ENCODE data around the gene NHERF2.
"Not testable (repeated sequence)": the region's sequence is repeated elsewhere in the genome, so short reads cannot be mapped to it uniquely, and the experiment has no call there.

Gene NHERF2

GRCh38 chr16:2028620-2029220, 2.0 kb downstream of the NHERF2 start:
- no peak for DNase-seq

DNA sequence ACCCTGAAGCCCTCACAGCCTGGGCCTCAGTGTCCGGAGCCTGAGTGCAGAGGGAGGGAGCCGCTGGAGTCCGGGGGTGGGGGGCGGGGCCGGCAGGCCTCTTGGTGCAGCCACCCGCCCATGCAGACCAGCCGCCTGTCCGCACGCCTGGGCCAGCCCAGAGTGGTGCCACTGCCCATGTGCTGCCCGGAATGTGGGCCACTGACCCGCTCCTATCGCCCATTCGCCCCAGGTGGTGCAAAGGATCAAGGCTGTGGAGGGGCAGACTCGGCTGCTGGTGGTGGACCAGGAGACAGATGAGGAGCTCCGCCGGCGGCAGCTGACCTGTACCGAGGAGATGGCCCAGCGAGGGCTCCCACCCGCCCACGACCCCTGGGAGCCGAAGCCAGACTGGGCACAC, 2.6 kb downstream of the NHERF2 start:
- DNase-seq = no peak

- DNase-seq = no peak
Measured at GRCh38 chr16:2030036-2030435, 3.3 kb downstream of the NHERF2 start.

DNA sequence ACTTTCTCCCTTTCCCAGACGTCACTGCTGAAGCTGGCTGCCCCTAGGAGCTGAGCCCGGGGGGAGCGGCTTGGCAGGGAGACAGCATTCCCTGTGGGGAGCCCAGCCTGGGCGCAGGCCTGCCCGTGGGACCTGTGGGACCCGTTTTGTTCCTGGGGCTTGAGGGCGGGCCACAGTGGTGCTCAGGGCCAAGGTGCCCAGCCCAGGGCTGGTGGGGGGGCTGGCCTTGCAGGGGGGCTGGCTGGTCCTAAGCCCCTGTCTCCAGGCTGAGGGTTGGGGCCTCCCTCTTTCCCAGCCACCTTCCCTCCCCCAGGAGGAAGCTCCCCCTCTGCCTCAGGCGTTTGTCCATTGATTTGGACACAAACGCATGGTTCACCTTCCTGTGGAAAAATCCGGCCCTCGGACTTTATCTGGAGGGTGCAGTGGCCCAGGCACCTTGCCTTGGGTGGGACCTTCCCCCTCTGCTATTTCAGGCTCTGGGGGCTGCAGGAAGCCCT, 4.4 kb downstream of the NHERF2 start:
- DNase-seq = no peak

- no peak for DNase-seq
Measured at GRCh38 chr16:2032285-2033056, 5.8 kb downstream of the NHERF2 start.

- DNase-seq = no peak
Measured at GRCh38 chr16:2033057-2033908, 6.6 kb downstream of the NHERF2 start.

- DNase-seq = not testable (repeated sequence)
Measured at GRCh38 chr16:2033909-2034695, 7.4 kb downstream of the NHERF2 start.

- DNase-seq = no peak
Measured at GRCh38 chr16:2034696-2035430, 8.2 kb downstream of the NHERF2 start.

GRCh38 chr16:2035431-2036199, 8.9 kb downstream of the NHERF2 start:
- DNase-seq = no peak

DNA sequence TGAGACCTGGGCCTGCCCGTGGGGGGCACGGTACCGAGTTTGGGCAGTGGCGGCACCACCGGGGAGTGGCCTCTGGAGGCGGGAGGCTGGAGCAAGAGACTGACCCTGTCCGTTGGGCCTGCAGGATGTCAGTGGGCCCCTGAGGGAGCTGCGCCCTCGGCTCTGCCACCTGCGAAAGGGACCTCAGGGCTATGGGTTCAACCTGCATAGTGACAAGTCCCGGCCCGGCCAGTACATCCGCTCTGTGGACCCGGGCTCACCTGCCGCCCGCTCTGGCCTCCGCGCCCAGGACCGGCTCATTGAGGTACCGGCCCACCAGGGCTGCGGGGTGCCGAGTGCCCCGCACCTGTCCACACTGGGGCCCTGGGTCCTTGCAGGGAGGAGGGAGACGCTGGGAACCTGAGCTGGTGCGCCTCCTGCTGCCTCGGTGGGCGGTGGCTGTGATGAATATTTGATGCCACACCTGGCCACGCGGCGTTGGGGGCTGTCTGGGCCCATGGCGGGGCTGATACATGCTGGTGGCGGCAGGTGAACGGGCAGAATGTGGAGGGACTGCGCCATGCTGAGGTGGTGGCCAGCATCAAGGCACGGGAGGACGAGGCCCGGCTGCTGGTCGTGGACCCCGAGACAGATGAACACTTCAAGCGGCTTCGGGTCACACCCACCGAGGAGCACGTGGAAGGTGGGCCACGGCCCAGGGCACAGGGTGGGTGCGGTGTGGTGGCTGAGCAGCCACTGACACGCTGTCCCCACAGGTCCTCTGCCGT, 9.7 kb downstream of the NHERF2 start:
- no peak for DNase-seq

GRCh38 chr16:2037115-2037514, 10.4 kb downstream of the NHERF2 start:
- DNase-seq = no peak

GRCh38 chr16:2037647-2038381, 11.1 kb downstream of the NHERF2 start:
- no peak for DNase-seq

GRCh38 chr16:2038382-2039231, 11.9 kb downstream of the NHERF2 start:
- no peak for DNase-seq

DNA sequence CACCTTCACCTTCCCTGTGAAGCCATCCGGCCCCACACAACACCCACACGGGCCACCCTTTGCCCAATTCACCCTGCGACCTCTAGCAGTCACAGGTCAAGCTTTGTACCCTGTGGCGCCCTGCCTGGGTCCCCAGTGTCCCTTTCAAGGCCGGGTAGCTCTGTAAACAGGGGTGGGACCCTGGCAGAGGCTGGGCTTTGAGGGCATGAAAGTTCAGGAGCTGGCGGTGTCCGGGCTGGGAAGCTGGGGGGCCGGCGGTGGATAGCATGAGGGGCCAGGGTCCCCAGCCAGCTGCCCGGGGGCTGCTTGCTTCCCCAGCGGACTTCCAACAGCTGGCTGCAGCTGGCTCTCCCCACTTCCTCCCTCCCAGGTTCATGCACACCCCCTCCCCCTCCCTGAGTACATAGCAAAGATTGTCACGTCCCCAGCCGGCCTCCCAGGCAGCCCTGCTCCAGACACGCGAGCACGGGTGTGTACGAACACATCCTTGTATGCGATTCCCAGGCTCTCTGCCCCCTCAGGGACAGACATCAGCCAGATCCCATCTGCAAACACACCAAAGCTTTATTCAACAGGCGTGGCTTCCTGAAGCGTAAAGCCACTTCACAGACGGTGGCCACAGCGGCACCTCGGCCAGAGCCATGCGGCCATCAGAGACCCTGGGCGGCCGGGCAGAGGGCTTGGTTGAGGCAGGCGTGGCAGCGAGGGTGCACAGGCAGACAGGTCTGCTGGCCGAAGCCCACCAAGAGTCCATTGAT, 12.8 kb downstream of the NHERF2 start:
- no peak for DNase-seq

- DNase-seq = no peak
Measured at GRCh38 chr16:2040041-2040786, 13.5 kb downstream of the NHERF2 start.

- DNase-seq = no peak
Measured at GRCh38 chr16:2040787-2041522, 14.3 kb downstream of the NHERF2 start.
